NOMO-1 treated with DMSO at 0.1 percent for 48 hours (cell line): Measurements from ENCODE around the gene FHL1.
"Not testable (repeated sequence)": the region's sequence is repeated elsewhere in the genome, so short reads cannot be mapped to it uniquely, and the experiment has no call there.

Experiments
- DNase-seq: peaks from one replicate; lab custom pipeline; 2025; ENCODE audit not compliant: unreplicated experiment; lab: John Stamatoyannopoulos, UW

The FHL1 gene

DNA sequence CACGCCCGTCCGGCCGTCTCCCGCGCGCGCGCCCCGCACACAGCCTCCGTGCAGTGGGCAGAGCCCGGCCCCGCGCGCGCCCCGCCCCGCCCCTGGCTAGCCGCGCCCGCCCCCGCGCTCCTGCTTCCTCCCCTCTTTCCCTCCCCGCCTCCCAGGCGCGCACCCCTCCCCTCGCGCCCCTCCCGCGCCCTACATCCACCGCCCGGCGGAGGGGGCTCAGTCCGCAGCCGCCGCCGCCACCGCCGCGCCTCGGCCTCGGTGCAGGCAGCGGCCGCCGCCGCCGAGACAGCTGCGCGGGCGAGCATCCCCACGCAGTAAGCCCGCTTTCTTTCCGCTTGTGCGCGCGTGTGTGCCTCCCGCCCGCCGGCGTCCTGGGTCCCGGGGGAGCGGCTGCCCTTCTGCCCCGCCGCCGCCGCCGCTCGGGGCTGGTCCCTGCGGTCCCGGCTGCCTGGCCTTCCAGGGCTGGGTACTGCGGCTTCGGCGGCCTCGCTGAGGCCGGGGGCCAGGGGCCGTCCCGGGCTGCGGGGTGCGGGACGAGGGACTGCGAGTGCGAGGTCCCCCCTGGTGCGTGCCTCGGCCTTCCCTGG lies at the start of gene FHL1:
TSS of gene FHL1 (plus strand) at position 219 of the 587 bp plus-strand sequence.
- DNase-seq: no peak

GRCh38 chrX:136097871-136098805 lies 49.2 kb upstream of the FHL1 start:
- no peak for DNase-seq

- DNase-seq: no peak
Measured at GRCh38 chrX:136104936-136105335, 42.4 kb upstream of the FHL1 start.

GRCh38 chrX:136106920-136107528 lies 40.3 kb upstream of the FHL1 start:
- DNase-seq: no peak

- DNase-seq: not testable (repeated sequence)
Measured at GRCh38 chrX:136108905-136109304, 38.4 kb upstream of the FHL1 start.

- no peak for DNase-seq
Measured at GRCh38 chrX:136112286-136112685, 35.0 kb upstream of the FHL1 start.

GRCh38 chrX:136112778-136113177 lies 34.6 kb upstream of the FHL1 start:
- no peak for DNase-seq

- no peak for DNase-seq
Measured at GRCh38 chrX:136115126-136115903, 32.0 kb upstream of the FHL1 start.

DNA sequence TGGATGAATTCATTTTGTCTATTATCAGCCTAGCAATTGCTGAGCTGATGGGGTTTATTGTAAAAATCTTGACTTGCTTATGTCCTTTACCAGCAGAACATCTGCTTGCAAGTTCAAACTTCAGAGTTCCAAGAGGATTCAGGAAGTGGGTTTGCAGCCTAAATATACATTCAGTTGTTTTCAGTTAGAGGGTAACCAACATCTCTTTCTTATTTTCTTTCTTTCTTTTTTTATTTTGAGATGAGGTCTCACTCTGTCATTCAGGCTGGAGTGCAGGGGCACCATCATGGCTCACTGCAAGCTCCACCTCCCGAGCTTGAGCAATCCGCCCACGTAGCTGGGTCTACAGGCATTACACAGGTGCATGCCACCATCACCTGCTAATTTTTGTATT lies 31.4 kb upstream of the FHL1 start:
- no peak for DNase-seq

GRCh38 chrX:136121788-136122187 lies 25.5 kb upstream of the FHL1 start:
- DNase-seq: no peak

DNA sequence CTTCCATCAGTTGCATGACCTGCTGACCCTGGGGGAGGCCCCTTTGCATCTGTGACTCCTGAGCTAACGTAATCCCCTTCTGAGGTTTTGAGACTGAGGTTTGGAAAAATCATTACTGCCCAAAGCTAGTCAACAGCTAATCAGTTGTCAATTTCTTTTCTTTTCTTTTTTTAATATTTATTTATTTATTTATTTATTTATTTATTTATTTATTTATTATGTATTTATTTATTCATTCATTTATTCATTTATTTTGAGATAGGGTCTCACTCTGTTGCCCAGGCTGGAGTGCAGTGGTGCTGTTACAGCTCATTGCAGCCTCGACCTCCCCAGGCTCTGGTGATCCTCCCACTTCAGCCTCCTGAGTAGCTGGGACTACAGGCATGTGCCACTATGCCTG lies 25.1 kb upstream of the FHL1 start:
- no peak for DNase-seq

DNA sequence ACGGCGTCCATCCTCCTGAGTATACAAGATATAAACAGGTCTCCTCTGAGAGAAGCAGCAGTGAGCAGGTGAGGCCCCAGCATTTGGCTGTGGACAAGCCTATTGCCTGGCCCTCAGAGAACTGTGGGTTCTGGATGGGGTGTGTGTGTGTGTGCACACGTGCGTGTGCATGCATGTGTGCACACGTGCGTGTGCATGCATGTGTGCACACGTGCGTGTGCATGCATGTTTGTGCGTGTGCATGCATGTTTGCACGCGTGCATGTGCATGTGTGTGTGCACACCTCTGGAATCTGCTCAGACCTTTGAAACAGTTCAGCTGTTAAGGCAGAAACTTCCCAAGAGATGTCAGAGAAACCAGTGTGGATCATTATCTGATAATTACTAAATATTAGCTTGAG lies 22.2 kb upstream of the FHL1 start:
- DNase-seq: no peak

- DNase-seq: no peak
Measured at GRCh38 chrX:136126371-136126770, 21.0 kb upstream of the FHL1 start.

- DNase-seq: no peak
Measured at GRCh38 chrX:136126872-136127406, 20.4 kb upstream of the FHL1 start.

DNA sequence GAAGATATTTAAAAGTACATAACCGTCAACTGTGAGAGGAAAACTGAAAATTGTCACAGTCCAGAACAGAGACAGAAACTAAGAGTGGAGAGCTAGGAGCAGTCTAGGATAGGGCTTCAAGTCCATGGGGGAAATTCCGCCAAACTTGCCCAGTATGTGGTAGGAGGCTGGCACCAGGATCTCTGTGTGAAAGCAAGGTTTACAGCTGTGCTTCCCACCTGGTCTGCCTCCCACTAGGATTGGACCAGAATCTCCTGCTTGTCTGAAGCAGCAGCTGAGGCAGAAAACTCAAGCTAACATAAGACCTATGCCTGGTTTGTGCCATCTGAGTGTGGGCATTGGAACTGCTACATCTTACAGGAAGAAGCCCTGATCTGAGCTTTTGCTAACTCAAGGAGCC lies 18.6 kb upstream of the FHL1 start:
- no peak for DNase-seq

GRCh38 chrX:136130931-136131833 lies 16.2 kb upstream of the FHL1 start:
- DNase-seq: no peak

DNA sequence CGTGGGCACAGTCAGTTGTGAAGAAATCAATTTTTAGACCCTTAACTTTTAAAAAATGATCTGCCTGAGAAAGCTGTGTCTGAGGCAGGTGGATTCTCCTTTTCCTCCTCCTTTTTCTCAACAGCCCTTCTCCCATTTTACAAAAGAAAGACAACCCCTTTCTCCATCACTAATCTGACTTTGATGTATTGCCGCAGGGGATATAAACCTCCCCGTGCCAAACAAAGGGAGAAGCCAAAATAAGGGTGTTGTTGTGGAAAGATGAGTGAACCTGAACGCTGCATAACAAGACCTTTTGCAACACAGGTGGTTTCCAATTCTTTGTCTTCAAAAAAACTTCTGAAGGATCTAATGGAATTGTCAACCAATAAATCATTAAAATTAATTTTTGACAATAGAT lies 8.4 kb upstream of the FHL1 start:
- no peak for DNase-seq

DNA sequence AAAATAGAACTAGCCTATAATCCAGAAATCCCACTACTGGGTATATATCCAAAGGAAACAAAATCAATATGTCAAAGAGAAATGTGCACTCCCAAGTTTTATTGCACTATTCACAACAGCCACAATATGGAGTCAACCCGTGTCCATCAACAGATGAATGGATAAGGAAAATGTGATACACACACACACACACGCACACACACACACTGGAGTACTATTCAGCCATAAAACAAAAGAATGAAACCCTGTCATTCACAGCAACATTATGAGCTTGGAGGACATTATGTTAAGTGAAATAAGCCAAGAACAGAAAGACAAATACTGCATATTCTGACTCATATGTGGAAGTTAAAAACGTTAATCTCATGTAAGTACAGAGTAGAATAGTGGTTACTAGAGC lies 5.8 kb upstream of the FHL1 start:
- DNase-seq: no peak

DNA sequence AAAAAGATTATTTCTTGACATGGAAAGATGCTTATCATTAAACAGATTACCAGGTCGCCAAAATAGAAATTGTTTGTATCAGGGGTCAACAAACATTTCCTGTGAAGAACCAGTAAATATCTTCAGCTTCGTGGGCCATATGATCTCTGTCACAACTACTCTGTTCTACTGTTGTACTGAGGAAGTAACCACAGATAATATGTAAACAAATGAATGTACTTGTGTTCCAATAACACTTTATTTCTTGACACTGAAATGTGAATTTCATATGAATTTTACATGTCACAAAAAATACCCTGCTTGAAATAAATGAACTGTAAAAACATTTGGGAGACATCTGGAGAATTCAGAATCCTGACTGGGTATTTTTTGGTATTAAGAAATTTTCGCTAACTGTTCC lies 4.7 kb upstream of the FHL1 start:
- no peak for DNase-seq

DNA sequence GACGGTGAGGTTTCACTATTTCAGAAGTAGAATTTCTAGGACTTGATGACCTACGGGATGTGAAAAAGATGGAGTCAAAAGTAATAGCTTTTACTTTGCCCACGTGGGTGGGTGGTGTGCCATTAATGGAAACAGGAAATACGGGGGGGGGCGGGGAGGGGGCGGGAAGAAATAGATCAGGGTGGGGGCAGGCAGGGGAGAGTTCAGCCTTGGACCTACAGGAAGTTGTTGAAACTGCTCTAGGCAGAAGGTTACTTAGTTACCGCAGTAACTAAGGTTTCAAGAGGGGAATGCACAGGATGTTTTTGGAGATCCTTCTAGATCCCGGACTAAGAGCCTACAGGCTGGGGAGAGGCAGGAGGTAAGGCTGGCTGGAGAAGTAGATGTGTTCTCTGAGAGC lies 3.6 kb upstream of the FHL1 start:
- DNase-seq: peak; percentile 35
